Measurements from ENCODE around the gene ANKRD29. TPM values are rescaled to one million over a fixed set of nuclear protein-coding genes. Genes with fewer than 3 reads are reported as not detected.

Gene ANKRD29
- total and polyA plus RNA-seq, 10 of the 15 experiments (the other 5 are each of a cell fraction or from before 2014, with no cell fraction given) = 0.53 to 9.2 (median 1.6) TPM

DNA sequence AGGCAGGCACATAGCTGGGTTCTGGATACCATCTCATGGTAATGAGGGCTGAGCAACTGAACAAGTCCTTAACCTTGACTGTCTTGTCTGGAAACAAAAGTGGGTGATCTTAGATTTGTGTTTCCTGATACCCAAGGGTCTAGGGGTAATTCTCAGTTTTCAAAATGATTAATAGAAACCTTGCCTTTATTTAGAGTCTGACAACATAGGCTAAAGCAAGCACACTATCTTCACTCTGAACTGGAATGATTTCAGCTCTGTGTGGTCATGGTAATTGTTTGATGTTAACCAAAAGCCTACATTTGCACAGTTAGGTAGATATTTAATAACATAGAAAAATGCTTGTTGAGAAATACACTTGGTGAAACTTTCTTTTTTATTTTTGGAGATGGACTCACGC, 19.8 kb upstream of the ANKRD29 start (continued):
- no peak for TF ChIP-seq CEBPZ (IDR thresholded peaks at IDR 0.05; ENCODE audit: low read depth, low read length)
- TF ChIP-seq ZBED1 (IDR thresholded peaks at IDR 0.05; ENCODE audit: borderline replicate concordance) = peak; percentile 29; the same call in 1 of the 2 replicates
- peak; percentile 90; the same call in 1 of the 2 replicates for TF ChIP-seq FOXM1 (IDR thresholded peaks at IDR 0.05; ENCODE audit: low read depth, low read length)
- peak; percentile 90 for TF ChIP-seq RUNX3 (IDR thresholded peaks at IDR 0.05; ENCODE audit: low read length)
- no peak for TF ChIP-seq CBX3 (IDR thresholded peaks at IDR 0.05; ENCODE audit: borderline replicate concordance, low read depth)
- no peak for TF ChIP-seq CUX1 (IDR thresholded peaks at IDR 0.05; ENCODE audit: insufficient replicate concordance, low read depth, low read length)
- TF ChIP-seq JUND (IDR thresholded peaks at IDR 0.05; ENCODE audit: low read depth, low read length) = no peak
- peak; percentile 69; the same call in 1 of the 2 replicates for TF ChIP-seq PML (IDR thresholded peaks at IDR 0.05; ENCODE audit: low read length)
- no peak for TF ChIP-seq GATAD2B (conservative IDR thresholded peaks at IDR 0.05; ENCODE audit: low read depth)
- TF ChIP-seq NFIC (IDR thresholded peaks at IDR 0.05; ENCODE audit: low read depth, low read length) = peak; percentile 92; the same call in 1 of the 2 replicates
- TF ChIP-seq TCF7 (IDR thresholded peaks at IDR 0.05; ENCODE audit: borderline replicate concordance) = peak; percentile 78
- peak; percentile 75; the same call in 1 of the 2 replicates for TF ChIP-seq CREM (IDR thresholded peaks at IDR 0.05; ENCODE audit: low read depth)
- peak; percentile 91 for TF ChIP-seq JUNB (IDR thresholded peaks at IDR 0.05)
- no peak for TF ChIP-seq ZSCAN29 (IDR thresholded peaks at IDR 0.05)
